PC-9 (cell line): ENCODE measurements around the gene TMEM187. TPM values are rescaled to one million over a fixed set of nuclear protein-coding genes. Genes with fewer than 3 reads are reported as not detected.

Source experiments
- BruUV-seq: library from RNA; stranded (reverse); fragments of 400-500 nt; replicated peaks from 2 replicates; lab custom pipeline; 2021; lab: Mats Ljungman, UMichigan
- CTCF ChIA-PET: fragments of 300-600 bp; sonication (Branson Sonifier 250); formaldehyde crosslinking; loops from one replicate; lab custom pipeline; 2022; ENCODE audit warnings: antibody characterized with exemption; lab: Charles Lee
- POLR2A ChIA-PET: fragments of 300-600 bp; sonication (Branson Sonifier 250); formaldehyde crosslinking; loops from one replicate; lab custom pipeline; 2022; ENCODE audit warnings: antibody characterized with exemption; ENCODE audit not compliant: unreplicated experiment; lab: Charles Lee
- DNase-seq, 2 experiments: peaks; one replicate each; pipeline versions ENCODE4 v3.0.0 to v3.0.0-alpha.2; 2015 to 2022; ENCODE audit warnings: mixed read lengths in 1 of 2
- H2AFZ ChIP-seq: fragments of 200-600 bp; sonication (generic); 2 replicates; pipeline ENCODE4 v1.8.1; 2017; ENCODE audit warnings: antibody characterized with exemption
- H3F3A ChIP-seq: fragments of 200-600 bp; sonication (generic); 2 replicates; pipeline ENCODE4 v1.8.1; 2017; ENCODE audit warnings: antibody characterized with exemption, mild to moderate bottlenecking, low read depth; ENCODE audit not compliant: insufficient read depth
- H3K27ac ChIP-seq: fragments of 200-600 bp; sonication (generic); 2 replicates; pipeline ENCODE4 v1.6.1; 2016; ENCODE audit warnings: mixed run types
- H3K27me3 ChIP-seq: fragments of 200-600 bp; sonication (generic); 2 replicates; pipeline ENCODE4 v1.6.1; 2016; ENCODE audit warnings: low read depth, mixed run types; ENCODE audit not compliant: insufficient read depth
- H3K36me3 ChIP-seq: fragments of 200-600 bp; sonication (generic); 2 replicates; pipeline ENCODE4 v1.6.1; 2016; ENCODE audit warnings: low read depth, mixed run types
- H3K4me1 ChIP-seq: fragments of 200-600 bp; sonication (generic); replicated peaks from 2 replicates; pipeline ENCODE4 v1.6.1; 2016; ENCODE audit warnings: mixed run types; ENCODE audit not compliant: insufficient read depth
- H3K4me2 ChIP-seq: fragments of 200-600 bp; sonication (generic); 2 replicates; pipeline ENCODE4 v1.6.1; 2017; ENCODE audit warnings: mixed run types
- H3K4me3 ChIP-seq: fragments of 200-600 bp; sonication (generic); 2 replicates; pipeline ENCODE4 v1.6.1; 2016; ENCODE audit warnings: mixed run types
- H3K79me2 ChIP-seq: fragments of 200-600 bp; sonication (generic); 2 replicates; pipeline ENCODE4 v1.6.1; 2017; ENCODE audit warnings: low read depth, mixed run types
- H3K9me2 ChIP-seq: fragments of 200-600 bp; sonication (generic); 2 replicates; pipeline ENCODE4 v1.8.1; 2017; ENCODE audit warnings: mild to moderate bottlenecking; ENCODE audit not compliant: insufficient read depth
- H3K9me3 ChIP-seq: fragments of 200-600 bp; sonication (generic); 2 replicates; pipeline ENCODE4 v1.8.1; 2016; ENCODE audit warnings: low read depth; ENCODE audit not compliant: insufficient read depth
- H4K20me1 ChIP-seq: fragments of 200-600 bp; sonication (generic); 2 replicates; pipeline ENCODE4 v1.8.1; 2017; ENCODE audit not compliant: insufficient read depth
- CTCF ChIP-seq: fragments of 200-600 bp; sonication (generic); conservative IDR thresholded peaks from 2 replicates; pipeline ENCODE4 v1.6.1; 2017; ENCODE audit warnings: mixed run types, antibody characterized with exemption, mild to moderate bottlenecking, moderate library complexity
- EZH2 ChIP-seq: fragments of 200-600 bp; sonication (generic); IDR thresholded peaks from 2 replicates; pipeline ENCODE4 v1.8.0; 2017; ENCODE audit warnings: antibody characterized with exemption, low read depth
- intact Hi-C: fragments of 100-400 bp; cut with micrococcal nuclease; formaldehyde crosslinking; loops from one replicate; pipeline ENCODE4 v1.10.0; 2022; ENCODE audit not compliant: unreplicated experiment
- total RNA-seq: library from RNA; stranded (reverse); gene quantifications from 2 replicates; pipeline ENCODE4 v1.2.3, GENCODE V29; 2021

TMEM187 gene
- total RNA-seq, 1 experiment from 2014 or later = 20.1 TPM

GRCh38 chrX:154010330-154011087 lies 38.0 kb downstream of the TMEM187 start:
- TF ChIP-seq EZH2 = no peak
- TF ChIP-seq CTCF = no peak
- Histone ChIP-seq H3K9me3 (no peaks in the 10 kb centered on the region), H3K36me3 (no peaks in the 10 kb centered on the region), H2AFZ (no peak overlapping the region), H3K4me1 (no peaks in the 10 kb centered on the region), H3K79me2 (no peaks in the 10 kb centered on the region), H3K4me2 (no peak overlapping the region), H3K9me2 (no peaks in the 10 kb centered on the region), H4K20me1 (no peaks in the 10 kb centered on the region), H3F3A (no peaks in the 10 kb centered on the region), H3K27me3 (no peaks in the 10 kb centered on the region), H3K4me3 (no peak overlapping the region), H3K27ac (no peak overlapping the region)
- POLR2A ChIA-PET = interaction anchor here (0.5 to 0.7 kb wide), 2 partner anchors 373 to 522 kb away, joined by 3 to 5 read pairs; no protein-coding TSS in a partner anchor
- CTCF ChIA-PET = no interaction called here
- no TSS peak for BruUV-seq
- DNase-seq = no peak
- intact Hi-C loops = no loop called here

- H3K9me2 ChIP-seq = no peaks in the 10 kb centered on the region
- DNase-seq = no peak
- H2AFZ ChIP-seq = no peak overlapping the region
- H3K27ac ChIP-seq = no peak overlapping the region
- POLR2A ChIA-PET = no interaction called here
- no peaks in the 10 kb centered on the region for H3K27me3 ChIP-seq
- intact Hi-C loops = no loop called here
- CTCF ChIA-PET = no interaction called here
- no peak overlapping the region for H3K4me2 ChIP-seq
- no peaks in the 10 kb centered on the region for H4K20me1 ChIP-seq
- no peaks in the 10 kb centered on the region for H3F3A ChIP-seq
- H3K9me3 ChIP-seq = no peaks in the 10 kb centered on the region
- no peak overlapping the region for H3K4me3 ChIP-seq
- H3K79me2 ChIP-seq = 0 out of 2 replicates have a peak, but pooled peaks cover 3% of the 10 kb centered on the region
- BruUV-seq = no TSS peak
- H3K4me1 ChIP-seq = no peaks in the 10 kb centered on the region
- TF ChIP-seq EZH2 = no peak
- H3K36me3 ChIP-seq = no peaks in the 10 kb centered on the region
These were observed 39.1 kb downstream of the TMEM187 start for GRCh38 chrX:154011376-154012335.

- intact Hi-C loops = no loop called here
- Histone ChIP-seq H3K4me3 (no peak overlapping the region), H3K27ac (no peak overlapping the region), H3K4me2 (no peak overlapping the region), H3K27me3 (no peaks in the 10 kb centered on the region), H3K36me3 (no peaks in the 10 kb centered on the region), H3F3A (no peaks in the 10 kb centered on the region), H3K79me2 (peaks cover 11% of the 10 kb centered on the region), H3K9me2 (no peaks in the 10 kb centered on the region), H3K9me3 (no peaks in the 10 kb centered on the region), H4K20me1 (no peaks in the 10 kb centered on the region), H3K4me1 (no peaks in the 10 kb centered on the region), H2AFZ (no peak overlapping the region)
- no TSS peak for BruUV-seq
- TF ChIP-seq EZH2 = no peak
- no peak for TF ChIP-seq CTCF
- DNase-seq = no peak
- ChIA-PET POLR2A (no interaction called here), CTCF (interaction anchor here (0.5 to 1.1 kb wide), 2 partner anchors 9 to 124 kb away, joined by 3 to 4 read pairs; no protein-coding TSS in a partner anchor)
These were observed 39.9 kb downstream of the TMEM187 start for GRCh38 chrX:154012336-154012991.
